A549 (cell line): Measurements from ENCODE around the gene TNFAIP3.

ENCODE experiments used
- CEBPB ChIP-seq, 2 experiments: fragments of >200 bp in 1 of 2; sonication (Bioruptor Twin) in 1 of 2; formaldehyde crosslinking in 1 of 2; IDR thresholded peaks; 2 replicates each; pipeline ENCODE4 v1.6.1; 2012 to 2016
- CTCF ChIP-seq: fragments of >200 bp; sonication (Bioruptor Twin); formaldehyde crosslinking; IDR thresholded peaks from 3 replicates; pipeline ENCODE4 v1.5.1; 2016
- EHMT2 ChIP-seq: fragments of 200-600 bp; sonication (generic); IDR thresholded peaks from 2 replicates; pipeline ENCODE4 v1.6.1; 2016; ENCODE audit warnings: antibody characterized with exemption, low read depth, mild to moderate bottlenecking, moderate library complexity
- MAFK ChIP-seq: fragments of 450-650 bp; IDR thresholded peaks from 2 replicates; pipeline ENCODE4 v1.6.1; 2014; ENCODE audit not compliant: partially characterized antibody
- MAZ ChIP-seq: fragments of 150-350 bp; IDR thresholded peaks from 2 replicates; pipeline ENCODE4 v1.6.1; 2014; ENCODE audit warnings: antibody characterized with exemption, low read depth, low read length, borderline replicate concordance
- MYC ChIP-seq: IDR thresholded peaks from 2 replicates; pipeline ENCODE4 v1.6.1; 2012; ENCODE audit warnings: mild to moderate bottlenecking, inconsistent platforms, low read length, improper control_type of control experiment, borderline replicate concordance
- POLR2A ChIP-seq: IDR thresholded peaks from 2 replicates; pipeline ENCODE4 v1.6.1; 2012; ENCODE audit warnings: mild to moderate bottlenecking, low read length
- RCOR1 ChIP-seq: fragments of 150-350 bp; IDR thresholded peaks from 2 replicates; pipeline ENCODE4 v1.6.1; 2014; ENCODE audit warnings: antibody characterized with exemption, low read length, low read depth
- RFX5 ChIP-seq: fragments of 450-650 bp; IDR thresholded peaks from 2 replicates; pipeline ENCODE4 v1.7.1; 2014; ENCODE audit warnings: antibody characterized with exemption, mild to moderate bottlenecking, moderate library complexity

- no peak for TF ChIP-seq MAFK
- no peak for TF ChIP-seq MYC
- no peak for TF ChIP-seq CTCF
- TF ChIP-seq EHMT2 = no peak
- no peak for TF ChIP-seq POLR2A
- TF ChIP-seq CEBPB (IDR thresholded peaks at IDR 0.05) = no peak
- no peak for TF ChIP-seq MAZ
- no peak for TF ChIP-seq RCOR1
- TF ChIP-seq RFX5 = no peak
Observed at GRCh38 chr6:137901454-137901853, 34.4 kb downstream of the TNFAIP3 start.
